ENCODE measurements around the gene PIK3IP1. TPM values are rescaled to one million over a fixed set of nuclear protein-coding genes. Genes with fewer than 3 reads are reported as not detected.
"Not testable (repeated sequence)": the region's sequence is repeated elsewhere in the genome, so short reads cannot be mapped to it uniquely, and the experiment has no call there.

The PIK3IP1 gene
- total and polyA plus RNA-seq, 2 donors from 2014 or later = 21.4 to 42.7 TPM

DNA sequence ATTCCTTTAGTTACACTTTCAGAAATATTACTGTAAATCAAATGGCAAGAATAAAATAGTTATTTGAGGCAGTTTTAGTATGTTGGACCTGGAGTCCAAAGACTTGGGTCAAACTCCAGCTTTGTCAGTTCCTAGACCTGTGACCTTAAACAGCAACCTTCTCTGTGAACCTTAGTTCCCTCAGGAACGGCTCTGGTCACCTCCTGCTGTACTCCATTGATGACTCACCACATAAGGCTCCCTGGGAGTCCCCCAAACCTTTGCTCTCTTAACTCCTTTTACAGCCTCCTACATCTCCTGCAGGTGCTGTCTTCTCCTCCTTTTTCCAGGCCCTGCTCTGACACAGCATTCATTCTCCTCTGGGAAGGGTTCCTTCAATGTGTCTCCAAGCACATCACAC is 51.1 kb downstream of the PIK3IP1 start:
- H3K9ac ChIP-seq (ENCODE audit: low read length in 3 of 3) = no peak overlapping the region
- H3K9me3 ChIP-seq (ENCODE audit: control insufficient read depth in 2 of 3, insufficient read depth in 1 of 3, low read length in 3 of 3) = no peaks in the 10 kb centered on the region
- FAIRE-seq (no peak), DNase-seq (no peak)
- H3K4me1 ChIP-seq (ENCODE audit: control insufficient read depth in 2 of 3, insufficient read depth in 2 of 3, low read depth in 1 of 3, low read length in 3 of 3) = no peaks in the 10 kb centered on the region
- no peaks in the 10 kb centered on the region for H3K27me3 ChIP-seq (ENCODE audit: control insufficient read depth, insufficient read depth, low read length)
- no peak overlapping the region for H3K4me3 ChIP-seq (ENCODE audit: low read length in 3 of 3)
- intact Hi-C loops (cut with DNase I) = no loop called here
- no peaks in the 10 kb centered on the region for H3K36me3 ChIP-seq (ENCODE audit: control insufficient read depth in 2 of 3, insufficient read depth in 3 of 3, low read length in 3 of 3)
- no peak overlapping the region for H3K27ac ChIP-seq (ENCODE audit: low read depth in 2 of 2, low read length in 2 of 2)
- TF ChIP-seq, protein P1, sequence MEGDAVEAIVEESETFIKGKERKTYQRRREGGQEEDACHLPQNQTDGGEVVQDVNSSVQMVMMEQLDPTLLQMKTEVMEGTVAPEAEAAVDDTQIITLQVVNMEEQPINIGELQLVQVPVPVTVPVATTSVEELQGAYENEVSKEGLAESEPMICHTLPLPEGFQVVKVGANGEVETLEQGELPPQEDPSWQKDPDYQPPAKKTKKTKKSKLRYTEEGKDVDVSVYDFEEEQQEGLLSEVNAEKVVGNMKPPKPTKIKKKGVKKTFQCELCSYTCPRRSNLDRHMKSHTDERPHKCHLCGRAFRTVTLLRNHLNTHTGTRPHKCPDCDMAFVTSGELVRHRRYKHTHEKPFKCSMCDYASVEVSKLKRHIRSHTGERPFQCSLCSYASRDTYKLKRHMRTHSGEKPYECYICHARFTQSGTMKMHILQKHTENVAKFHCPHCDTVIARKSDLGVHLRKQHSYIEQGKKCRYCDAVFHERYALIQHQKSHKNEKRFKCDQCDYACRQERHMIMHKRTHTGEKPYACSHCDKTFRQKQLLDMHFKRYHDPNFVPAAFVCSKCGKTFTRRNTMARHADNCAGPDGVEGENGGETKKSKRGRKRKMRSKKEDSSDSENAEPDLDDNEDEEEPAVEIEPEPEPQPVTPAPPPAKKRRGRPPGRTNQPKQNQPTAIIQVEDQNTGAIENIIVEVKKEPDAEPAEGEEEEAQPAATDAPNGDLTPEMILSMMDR (IDR thresholded peaks at IDR 0.05; ENCODE audit: borderline replicate concordance, extremely low read depth, insufficient read depth) = no peak

DNA sequence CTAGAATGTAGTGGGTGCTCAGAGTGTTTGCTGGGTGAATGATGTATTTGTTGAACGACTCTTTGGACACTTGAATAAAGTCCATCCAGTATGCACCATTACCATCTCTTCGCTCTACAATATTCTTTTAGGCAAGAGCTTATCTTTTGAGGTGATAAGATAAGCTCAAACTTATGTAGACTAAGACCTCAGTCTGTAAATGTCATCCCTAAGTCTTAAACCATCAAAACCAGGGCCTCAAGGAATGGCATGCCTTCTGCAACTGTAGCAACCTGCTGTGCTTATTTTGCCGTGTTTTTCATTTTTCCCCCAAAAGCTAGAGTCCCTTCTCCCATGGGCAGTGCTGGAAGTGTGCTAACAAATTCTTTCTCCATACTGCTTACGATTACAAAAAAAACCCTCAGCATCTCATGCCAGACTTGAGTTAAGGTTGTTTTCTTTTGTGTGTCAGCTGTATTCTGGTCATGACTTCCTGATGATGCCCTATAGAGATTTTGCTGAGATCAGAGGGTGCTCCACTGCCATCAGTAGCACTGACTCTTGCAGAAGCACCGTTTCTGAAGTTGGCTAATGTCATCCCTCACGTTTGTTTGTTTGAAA is 52.4 kb downstream of the PIK3IP1 start:
- no peak overlapping the region for H3K4me3 ChIP-seq (ENCODE audit: low read length in 3 of 3)
- FAIRE-seq (no peak), DNase-seq (no peak)
- no peaks in the 10 kb centered on the region for H3K9me3 ChIP-seq (ENCODE audit: control insufficient read depth in 2 of 3, insufficient read depth in 1 of 3, low read length in 3 of 3)
- H3K27ac ChIP-seq (ENCODE audit: low read depth in 2 of 2, low read length in 2 of 2) = no peak overlapping the region
- H3K4me1 ChIP-seq (ENCODE audit: control insufficient read depth in 2 of 3, insufficient read depth in 2 of 3, low read depth in 1 of 3, low read length in 3 of 3) = no peaks in the 10 kb centered on the region
- no peaks in the 10 kb centered on the region for H3K36me3 ChIP-seq (ENCODE audit: control insufficient read depth in 2 of 3, insufficient read depth in 3 of 3, low read length in 3 of 3)
- no peak overlapping the region for H3K9ac ChIP-seq (ENCODE audit: low read length in 3 of 3)
- TF ChIP-seq, protein P1 (IDR thresholded peaks at IDR 0.05; ENCODE audit: borderline replicate concordance, extremely low read depth, insufficient read depth) = no peak
- intact Hi-C loops (cut with DNase I) = no loop called here
- H3K27me3 ChIP-seq (ENCODE audit: control insufficient read depth, insufficient read depth, low read length) = no peaks in the 10 kb centered on the region

DNA sequence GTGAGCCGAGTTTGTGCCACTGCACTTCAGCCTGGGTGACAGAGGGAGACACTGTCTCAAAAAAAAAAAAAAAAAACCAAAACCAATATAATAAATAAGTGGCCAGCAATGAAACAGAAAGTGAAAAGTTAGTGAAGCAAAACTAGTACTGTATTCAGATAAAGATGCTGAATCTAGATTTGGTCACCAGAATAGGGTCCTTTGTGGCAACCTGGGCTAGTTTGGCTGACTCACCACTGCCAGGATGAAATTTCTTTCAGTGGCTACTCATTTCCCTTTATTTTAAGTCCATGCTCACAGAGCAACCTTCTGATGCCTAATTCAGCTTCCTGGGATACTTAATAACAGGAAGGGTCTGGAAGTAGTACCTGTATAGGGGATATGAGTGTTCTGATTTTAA is 54.2 kb downstream of the PIK3IP1 start:
- H3K27ac ChIP-seq (ENCODE audit: low read depth in 2 of 2, low read length in 2 of 2) = no peak overlapping the region
- H3K4me3 ChIP-seq (ENCODE audit: low read length in 3 of 3) = no peak overlapping the region
- H3K9me3 ChIP-seq (ENCODE audit: control insufficient read depth in 2 of 3, insufficient read depth in 1 of 3, low read length in 3 of 3) = no peaks in the 10 kb centered on the region
- no peaks in the 10 kb centered on the region for H3K4me1 ChIP-seq (ENCODE audit: control insufficient read depth in 2 of 3, insufficient read depth in 2 of 3, low read depth in 1 of 3, low read length in 3 of 3)
- intact Hi-C loops (cut with DNase I) = no loop called here
- FAIRE-seq = no peak
- H3K9ac ChIP-seq (ENCODE audit: low read length in 3 of 3) = no peak overlapping the region
- no peaks in the 10 kb centered on the region for H3K36me3 ChIP-seq (ENCODE audit: control insufficient read depth in 2 of 3, insufficient read depth in 3 of 3, low read length in 3 of 3)
- TF ChIP-seq, protein P1 (IDR thresholded peaks at IDR 0.05; ENCODE audit: borderline replicate concordance, extremely low read depth, insufficient read depth) = no peak
- DNase-seq = no peak
- no peaks in the 10 kb centered on the region for H3K27me3 ChIP-seq (ENCODE audit: control insufficient read depth, insufficient read depth, low read length)

DNA sequence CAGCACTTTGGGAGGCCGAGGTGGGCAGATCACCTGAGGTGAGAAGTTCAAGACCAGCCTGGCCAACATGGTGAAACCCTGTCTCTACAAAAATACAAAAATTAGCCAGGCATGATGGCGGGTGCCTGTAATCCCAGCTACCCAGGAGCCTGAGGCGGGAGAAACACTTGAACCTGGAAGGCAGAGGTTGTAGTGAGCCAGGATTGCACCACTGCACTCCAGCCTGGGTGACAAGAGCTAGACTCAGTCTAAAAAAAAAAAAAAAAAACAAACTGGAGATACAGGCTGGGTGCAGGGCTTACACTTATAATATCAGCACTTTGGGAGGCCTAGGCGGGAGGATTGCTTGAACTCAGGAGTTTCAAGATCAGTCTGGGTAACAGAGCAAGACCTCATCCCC is 56.2 kb downstream of the PIK3IP1 start:
- H3K27ac ChIP-seq (ENCODE audit: low read depth in 2 of 2, low read length in 2 of 2); H3K4me1 ChIP-seq (ENCODE audit: control insufficient read depth in 2 of 3, insufficient read depth in 2 of 3, low read depth in 1 of 3, low read length in 3 of 3): not testable (repeated sequence)

More for the DNA sequence above, 56.2 kb downstream of the PIK3IP1 start:
- intact Hi-C loops (cut with DNase I); H3K9ac ChIP-seq (ENCODE audit: low read length in 3 of 3); H3K36me3 ChIP-seq (ENCODE audit: control insufficient read depth in 2 of 3, insufficient read depth in 3 of 3, low read length in 3 of 3); DNase-seq; H3K4me3 ChIP-seq (ENCODE audit: low read length in 3 of 3); H3K9me3 ChIP-seq (ENCODE audit: control insufficient read depth in 2 of 3, insufficient read depth in 1 of 3, low read length in 3 of 3); H3K27me3 ChIP-seq (ENCODE audit: control insufficient read depth, insufficient read depth, low read length); FAIRE-seq: not testable (repeated sequence)
